K562 (cell line): ENCODE data around the gene FBXW8. TPM values are rescaled to one million over a fixed set of nuclear protein-coding genes. Genes with fewer than 3 reads are reported as not detected.

Source experiments
- ATAC-seq: fragments of 200-7000 bp; cut with Tn5 transposase; 3 replicates; pipeline ENCODE4 v1.9.1; 2020; ENCODE audit warnings: moderate library complexity
- BruUV-seq: library from RNA; stranded (reverse); fragments of 400-500 nt; replicated peaks from 2 replicates; lab custom pipeline; 2021; lab: Mats Ljungman, UMichigan
- CTCF ChIA-PET: fragments of 300-600 bp; formaldehyde crosslinking; extraction: SDS; loops from one replicate; lab custom pipeline; 2021; ENCODE audit warnings: low intra/inter-chr PET ratio; lab: Yijun Ruan, JAX
- POLR2A ChIA-PET: fragments of 300-600, 350-650 bp; sonication (Branson Sonifier 250); formaldehyde crosslinking; extraction: SDS; loops from one replicate; lab custom pipeline; 2021; ENCODE audit warnings: antibody characterized with exemption, inconsistent platforms; lab: Yijun Ruan, JAX
- DNase-seq, 4 experiments: peaks; one replicate each; pipeline versions ENCODE4 v3.0.0 to v3.0.0-alpha.2; 2011 to 2018; ENCODE audit warnings: low spot score in 3 of 4, mixed read lengths in 3 of 4; ENCODE audit errors: extremely low read depth in 1 of 4
- FAIRE-seq: peaks from 2 replicates; lab custom pipeline; 2011; peaks lifted over from hg19 to GRCh38; lab: Jason Lieb, UNC
- H2AFZ ChIP-seq: 2 replicates; pipeline ENCODE4 v1.6.0; 2011; ENCODE audit warnings: low read depth, low read length, control low read depth, inconsistent platforms
- H3K27ac ChIP-seq: fragments of 200-600 bp; 3 replicates; pipeline ENCODE4 v1.8.0; 2011; ENCODE audit warnings: low read depth, mild to moderate bottlenecking, control low read depth, inconsistent platforms, low read length, moderate library complexity, mixed read lengths; ENCODE audit errors: extremely low read depth
- H3K27me3 ChIP-seq, 2 experiments: fragments of 300-600 bp in 1 of 2; 2 replicates in 1 of 2; 3 replicates in 1 of 2; pipeline versions ENCODE4 v1.6.0 to v1.8.0; 2011; ENCODE audit warnings: inconsistent platforms in 2 of 2, low read length in 2 of 2, mild to moderate bottlenecking in 1 of 2, mixed read lengths in 1 of 2, moderate library complexity in 1 of 2; ENCODE audit not compliant: control insufficient read depth in 2 of 2, insufficient read depth in 2 of 2
- H3K36me3 ChIP-seq: fragments of 300-600 bp; 3 replicates; pipeline ENCODE4 v1.8.0; 2011; ENCODE audit warnings: mild to moderate bottlenecking, low read length, inconsistent platforms; ENCODE audit not compliant: control insufficient read depth, insufficient read depth
- H3K4me1 ChIP-seq, 2 experiments: fragments of 200-600 bp in 1 of 2; replicated peaks in 1 of 2; 2 replicates in 1 of 2; 3 replicates in 1 of 2; pipeline versions ENCODE4 v1.5.1 to v1.8.0; 2011; ENCODE audit warnings: inconsistent platforms in 2 of 2, low read length in 2 of 2, mild to moderate bottlenecking in 1 of 2, mixed read lengths in 1 of 2, moderate library complexity in 1 of 2; ENCODE audit not compliant: control insufficient read depth in 2 of 2, insufficient read depth in 2 of 2
- H3K4me2 ChIP-seq: 2 replicates; pipeline ENCODE4 v1.6.1; 2011; ENCODE audit warnings: low read length, control low read depth, inconsistent platforms, mixed read lengths; ENCODE audit not compliant: insufficient read depth
- H3K4me3 ChIP-seq: fragments of 200-600 bp; sonication (generic), shearing (Covaris generic); 2 replicates; pipeline ENCODE4 v1.5.1; 2016; ENCODE audit warnings: control low read depth, inconsistent platforms
- H3K79me2 ChIP-seq: fragments of 200-600 bp; 3 replicates; pipeline ENCODE4 v1.8.0; 2011; ENCODE audit warnings: low read length, inconsistent platforms; ENCODE audit not compliant: control insufficient read depth, insufficient read depth
- H3K9ac ChIP-seq, 2 experiments: 2 replicates each; pipeline versions ENCODE4 v1.6.0 to v1.6.1; 2011; ENCODE audit warnings: low read depth in 2 of 2, low read length in 2 of 2, control low read depth in 1 of 2, inconsistent platforms in 1 of 2, mild to moderate bottlenecking in 1 of 2, mixed read lengths in 1 of 2; ENCODE audit not compliant: insufficient read depth in 1 of 2
- H3K9me1 ChIP-seq: one replicate; pipeline ENCODE4 v1.6.0; 2011; ENCODE audit warnings: inconsistent platforms, mild to moderate bottlenecking, low read length, moderate library complexity; ENCODE audit not compliant: control insufficient read depth, insufficient read depth
- H3K9me3 ChIP-seq: replicated peaks from 2 replicates; pipeline ENCODE4 v1.5.1; 2011; ENCODE audit warnings: low read depth, low read length, inconsistent platforms; ENCODE audit not compliant: control insufficient read depth, insufficient read depth
- H4K20me1 ChIP-seq: replicated peaks from 2 replicates; pipeline ENCODE4 v1.6.1; 2011; ENCODE audit warnings: low read length, inconsistent platforms, mixed read lengths; ENCODE audit not compliant: control insufficient read depth, insufficient read depth
- CBFA2T3 ChIP-seq: fragments of 450-650 bp; IDR thresholded peaks from 2 replicates; pipeline ENCODE4 v1.6.1; 2017
- GABPA ChIP-seq: fragments of 200-800 bp; sonication (Bioruptor generic); conservative IDR thresholded peaks from 2 replicates; pipeline ENCODE4 v1.6.1; 2016; ENCODE audit warnings: low read depth, missing genetic modification characterization, missing compliant biosample characterization
- HDAC3 ChIP-seq: fragments of 450-650 bp; IDR thresholded peaks from 2 replicates; pipeline ENCODE4 v1.6.1; 2018; ENCODE audit warnings: borderline replicate concordance, mild to moderate bottlenecking, moderate library complexity; ENCODE audit not compliant: partially characterized antibody
- HNRNPUL1 ChIP-seq: fragments of 200-400 bp; formaldehyde crosslinking; IDR thresholded peaks from 2 replicates; pipeline ENCODE4 v1.6.1; 2017; ENCODE audit warnings: low read length
- IFI16 ChIP-seq: fragments of 250-450 bp; sonication (Bioruptor Pico); IDR thresholded peaks from 2 replicates; pipeline ENCODE4 v2.1.2; 2022; ENCODE audit warnings: mild to moderate bottlenecking, inconsistent platforms
- KAT2B ChIP-seq: IDR thresholded peaks from one replicate; pipeline ENCODE4 v1.6.1; 2012; ENCODE audit warnings: low read depth, mild to moderate bottlenecking, control low read depth, inconsistent platforms, low read length, moderate library complexity
- KDM4B ChIP-seq, 2 experiments: fragments of 450-650 bp in 1 of 2; sonication (generic) in 1 of 2; IDR thresholded peaks; 2 replicates each; pipeline ENCODE4 v1.6.1; 2016 to 2017; ENCODE audit warnings: borderline replicate concordance in 2 of 2, antibody characterized with exemption in 1 of 2, low read depth in 1 of 2, mild to moderate bottlenecking in 1 of 2
- MBD2 ChIP-seq: sonication (generic); IDR thresholded peaks from 2 replicates; pipeline ENCODE4 v1.6.1; 2016; ENCODE audit warnings: low read depth, borderline replicate concordance
- MEIS2 ChIP-seq: fragments of 450-650 bp; IDR thresholded peaks from 2 replicates; pipeline ENCODE4 v1.6.1; 2014; ENCODE audit warnings: mild to moderate bottlenecking; ENCODE audit not compliant: partially characterized antibody
- MIER1 ChIP-seq: fragments of 450-650 bp; IDR thresholded peaks from 2 replicates; pipeline ENCODE4 v1.6.1; 2016; ENCODE audit warnings: antibody characterized with exemption, mild to moderate bottlenecking, low read depth
- NFIC ChIP-seq: fragments of 450-650 bp; IDR thresholded peaks from 2 replicates; pipeline ENCODE4 v1.6.1; 2017; ENCODE audit warnings: mild to moderate bottlenecking, inconsistent platforms
- NR2C2 ChIP-seq, 2 experiments: fragments of 200-800 bp in 1 of 2; sonication (Bioruptor generic) in 1 of 2; sonication (generic) in 1 of 2; formaldehyde crosslinking in 1 of 2; IDR thresholded peaks; 2 replicates each; pipeline versions ENCODE4 v1.6.1 to v1.8.0; 2016 to 2022; ENCODE audit warnings: mild to moderate bottlenecking in 1 of 2, missing compliant biosample characterization in 1 of 2, missing genetic modification characterization in 1 of 2, missing genetic modification reagents in 1 of 2
- XRCC5 ChIP-seq: fragments of 200-400 bp; formaldehyde crosslinking; IDR thresholded peaks from 2 replicates; pipeline ENCODE4 v1.6.1; 2017; ENCODE audit warnings: low read depth, mild to moderate bottlenecking, low read length
- ZC3H11A ChIP-seq: IDR thresholded peaks from 2 replicates; pipeline ENCODE4 v1.6.1; 2012; ENCODE audit warnings: low read depth, low read length, improper control_type of control experiment
- ZNF77 ChIP-seq: fragments of 250-450 bp; sonication (Bioruptor Pico); IDR thresholded peaks from 2 replicates; pipeline ENCODE4 v1.5.0; 2020
- WGBS: fragments of 100-300 bp; shearing (Covaris generic); methylation state at CpG from one replicate; pipeline ENCODE4 v1.1.6; 2016; ENCODE audit warnings: low coverage, mixed read lengths; ENCODE audit not compliant: insufficient coverage; ENCODE audit errors: missing lambda C conversion rate; 5-methylcytosine and 5-hydroxymethylcytosine counted together
- in situ Hi-C: fragments of 300-500 bp; cut with MboI; formaldehyde crosslinking; loops from 4 replicates; pipeline ENCODE4 v1.15.0; 2018; ENCODE audit warnings: inconsistent platforms, mixed read lengths
- intact Hi-C: fragments of 100-400 bp; cut with micrococcal nuclease; formaldehyde crosslinking; loops from 2 replicates; pipeline ENCODE4 v1.14.2; 2022
- polyA plus RNA-seq, 8 experiments: library from polyadenylated mRNA; depleted of rRNA in 4 of 8; stranded (reverse) in 5 of 8; unstranded in 3 of 8; fragments of >200 nt; fragmentation: Nextera tagmentation in 2 of 8; fragmentation: Illumina TruSeq in 1 of 8; extraction: Ambion mirVana in 2 of 8; extraction: Trizol in 1 of 8; gene quantifications; 2 replicates each; pipeline versions ENCODE4 v1.2.1 to v1.2.3, GENCODE V29; 2011 to 2014; ENCODE audit warnings: inconsistent platforms in 1 of 8, missing spikeins in 1 of 8
- total RNA-seq, 7 experiments: library from RNA; depleted of rRNA in 6 of 7; stranded (reverse); fragments of >200 nt in 6 of 7; fragmentation: Illumina TruSeq in 2 of 7; extraction: Trizol in 2 of 7; gene quantifications; 2 replicates each; pipeline versions ENCODE4 v1.2.1 to v1.2.3, GENCODE V29; 2011 to 2021; ENCODE audit warnings: low replicate concordance in 1 of 7
- TF ChIP-seq, protein P1 (sequence below): sonication (generic); formaldehyde crosslinking; IDR thresholded peaks from 2 replicates; pipeline ENCODE4 v1.8.0; 2022; ENCODE audit warnings: missing genetic modification reagents, mild to moderate bottlenecking, borderline replicate concordance
- TF ChIP-seq, protein P2 (sequence below), 2 experiments: fragments of 200-800 bp in 1 of 2; sonication (Bioruptor generic) in 1 of 2; sonication (generic) in 1 of 2; formaldehyde crosslinking in 1 of 2; IDR thresholded peaks in 1 of 2; conservative IDR thresholded peaks in 1 of 2; 2 replicates each; pipeline versions ENCODE4 v1.5.0 to v1.6.1; 2016 to 2020; ENCODE audit warnings: missing compliant biosample characterization in 1 of 2, missing genetic modification characterization in 1 of 2, missing genetic modification reagents in 1 of 2

Gene FBXW8
- total and polyA plus RNA-seq, 9 of the 15 experiments (the other 6 are each of a cell fraction or from before 2014, with no cell fraction given): 0.58 to 8.3 (median 4.4) TPM

DNA sequence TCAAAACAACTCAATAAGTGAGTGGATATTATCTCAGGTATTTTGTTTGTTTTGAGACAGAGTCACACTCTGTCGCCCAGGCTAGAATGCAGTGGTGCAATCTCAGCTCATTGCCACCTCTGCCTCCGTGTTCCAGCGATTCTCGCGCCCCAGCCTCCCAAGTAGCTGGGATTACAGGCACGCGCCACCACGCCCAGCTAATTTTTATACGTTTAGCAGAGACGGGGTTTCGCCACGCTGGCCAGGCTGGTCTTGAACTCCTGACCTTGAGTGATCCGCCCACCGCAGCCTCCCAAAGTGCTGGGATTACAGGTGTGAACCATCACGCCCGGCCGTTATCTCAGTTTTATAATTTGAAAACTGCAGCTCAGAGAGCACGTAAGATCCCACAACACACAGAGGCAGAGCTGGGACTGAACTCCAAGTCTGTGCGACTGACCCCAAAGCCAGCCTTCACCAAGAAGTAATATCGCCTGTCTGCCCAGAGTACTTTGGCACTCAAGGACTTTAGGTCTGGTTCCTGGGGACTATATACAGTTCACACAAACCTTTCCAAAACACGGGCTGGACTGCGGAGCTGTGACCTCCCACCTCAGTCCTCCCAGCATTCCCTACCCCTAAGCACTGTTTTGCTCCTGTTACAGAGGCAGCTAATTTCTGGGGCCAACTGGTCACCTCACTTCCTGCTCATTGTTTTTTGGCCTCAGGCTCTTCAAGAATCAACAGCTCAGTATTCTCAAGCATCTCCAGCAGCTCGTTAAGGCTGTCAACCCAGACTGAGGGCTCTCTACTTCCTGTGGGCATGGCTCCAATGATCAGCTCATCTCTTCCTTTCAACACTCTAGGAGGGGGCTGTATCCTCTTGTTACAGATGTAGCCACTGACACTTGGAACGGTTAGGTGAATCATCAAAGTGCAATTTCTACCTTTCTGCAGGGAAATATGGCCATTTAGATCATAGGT lies 165.9 kb downstream of the FBXW8 start:
- CTCF ChIA-PET: no interaction called here
- peaks cover 0 to 5% of the 10 kb centered on the region in 2 experiments; a peak in 3 of 5 replicates for H3K4me1 ChIP-seq
- in situ Hi-C loops: no loop called here
- TF ChIP-seq ZNF77 (no peak), KDM4B (IDR thresholded peaks at IDR 0.05; ENCODE audit: borderline replicate concordance in 2 of 2, low read depth in 1 of 2) (no peak), IFI16 (no peak), XRCC5 (no peak), GABPA (peak; percentile 47; the same call in 1 of the 2 replicates), MIER1 (no peak), MEIS2 (peak; percentile 52), NR2C2 (CRISPR knock-in tag; IDR thresholded peaks at IDR 0.05) (no peak), NR2C2 (tag; IDR thresholded peaks at IDR 0.05) (peak; percentile 24; the same call in 1 of the 2 replicates), HDAC3 (no peak), ZC3H11A (no peak), CBFA2T3 (peak; percentile 17; the same call in 1 of the 2 replicates), NFIC (peak; percentile 33; the same call in 1 of the 2 replicates), KAT2B (no peak), MBD2 (no peak), HNRNPUL1 (no peak)
- TF ChIP-seq, protein P1, sequence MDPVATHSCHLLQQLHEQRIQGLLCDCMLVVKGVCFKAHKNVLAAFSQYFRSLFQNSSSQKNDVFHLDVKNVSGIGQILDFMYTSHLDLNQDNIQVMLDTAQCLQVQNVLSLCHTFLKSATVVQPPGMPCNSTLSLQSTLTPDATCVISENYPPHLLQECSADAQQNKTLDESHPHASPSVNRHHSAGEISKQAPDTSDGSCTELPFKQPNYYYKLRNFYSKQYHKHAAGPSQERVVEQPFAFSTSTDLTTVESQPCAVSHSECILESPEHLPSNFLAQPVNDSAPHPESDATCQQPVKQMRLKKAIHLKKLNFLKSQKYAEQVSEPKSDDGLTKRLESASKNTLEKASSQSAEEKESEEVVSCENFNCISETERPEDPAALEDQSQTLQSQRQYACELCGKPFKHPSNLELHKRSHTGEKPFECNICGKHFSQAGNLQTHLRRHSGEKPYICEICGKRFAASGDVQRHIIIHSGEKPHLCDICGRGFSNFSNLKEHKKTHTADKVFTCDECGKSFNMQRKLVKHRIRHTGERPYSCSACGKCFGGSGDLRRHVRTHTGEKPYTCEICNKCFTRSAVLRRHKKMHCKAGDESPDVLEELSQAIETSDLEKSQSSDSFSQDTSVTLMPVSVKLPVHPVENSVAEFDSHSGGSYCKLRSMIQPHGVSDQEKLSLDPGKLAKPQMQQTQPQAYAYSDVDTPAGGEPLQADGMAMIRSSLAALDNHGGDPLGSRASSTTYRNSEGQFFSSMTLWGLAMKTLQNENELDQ: no peak
- TF ChIP-seq, protein P2, sequence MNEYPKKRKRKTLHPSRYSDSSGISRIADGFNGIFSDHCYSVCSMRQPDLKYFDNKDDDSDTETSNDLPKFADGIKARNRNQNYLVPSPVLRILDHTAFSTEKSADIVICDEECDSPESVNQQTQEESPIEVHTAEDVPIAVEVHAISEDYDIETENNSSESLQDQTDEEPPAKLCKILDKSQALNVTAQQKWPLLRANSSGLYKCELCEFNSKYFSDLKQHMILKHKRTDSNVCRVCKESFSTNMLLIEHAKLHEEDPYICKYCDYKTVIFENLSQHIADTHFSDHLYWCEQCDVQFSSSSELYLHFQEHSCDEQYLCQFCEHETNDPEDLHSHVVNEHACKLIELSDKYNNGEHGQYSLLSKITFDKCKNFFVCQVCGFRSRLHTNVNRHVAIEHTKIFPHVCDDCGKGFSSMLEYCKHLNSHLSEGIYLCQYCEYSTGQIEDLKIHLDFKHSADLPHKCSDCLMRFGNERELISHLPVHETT (CRISPR knock-in tag; conservative IDR thresholded peaks at IDR 0.05 in 1 of 2, IDR thresholded peaks at IDR 0.05 in 1 of 2): no peak

More for the DNA sequence above, 165.9 kb downstream of the FBXW8 start:
- Histone ChIP-seq H3K27ac (no peak overlapping the region), H4K20me1 (no peaks in the 10 kb centered on the region), H3K9me3 (no peaks in the 10 kb centered on the region), H3K4me2 (no peak overlapping the region), H2AFZ (no peak overlapping the region), H3K36me3 (no peaks in the 10 kb centered on the region), H3K9me1 (no peaks in the 10 kb centered on the region), H3K27me3 (no peaks in the 10 kb centered on the region), H3K4me3 (no peak overlapping the region), H3K9ac (no peak overlapping the region), H3K79me2 (no peaks in the 10 kb centered on the region)
- 78% methylated on average over 24 of the region's 24 CpGs for WGBS
- POLR2A ChIA-PET: no interaction called here
- DNase-seq (no peak), ATAC-seq (peak; percentile 64), FAIRE-seq (no peak)
- intact Hi-C loops: no loop called here
- BruUV-seq: no TSS peak
